NCI-H345 treated with DMSO at 0.1 percent for 48 hours (cell line): ENCODE data around the gene MYH10.

Experiments used
- DNase-seq: peaks from one replicate; lab custom pipeline; 2025; ENCODE audit not compliant: unreplicated experiment; lab: John Stamatoyannopoulos, UW

The MYH10 gene

GRCh38 chr17:8610558-8610957 is 20.0 kb downstream of the MYH10 start:
- no peak for DNase-seq

GRCh38 chr17:8609910-8610309 is 20.6 kb downstream of the MYH10 start:
- no peak for DNase-seq

- no peak for DNase-seq
Observed at GRCh38 chr17:8608001-8608400, 22.5 kb downstream of the MYH10 start.

GRCh38 chr17:8606401-8606800 is 24.1 kb downstream of the MYH10 start:
- DNase-seq: no peak

- DNase-seq: no peak
Observed at GRCh38 chr17:8602679-8603078, 27.8 kb downstream of the MYH10 start.

GRCh38 chr17:8599351-8600011 is 31.0 kb downstream of the MYH10 start:
- DNase-seq: no peak

- DNase-seq: no peak
Observed at GRCh38 chr17:8598913-8599312, 31.6 kb downstream of the MYH10 start.

GRCh38 chr17:8593830-8594229 is 36.7 kb downstream of the MYH10 start:
- DNase-seq: no peak

GRCh38 chr17:8593276-8593675 is 37.2 kb downstream of the MYH10 start:
- DNase-seq: no peak

GRCh38 chr17:8588877-8589554 is 41.5 kb downstream of the MYH10 start:
- DNase-seq: no peak

GRCh38 chr17:8586766-8587165 is 43.8 kb downstream of the MYH10 start:
- no peak for DNase-seq

GRCh38 chr17:8585911-8586310 is 44.6 kb downstream of the MYH10 start:
- DNase-seq: no peak

GRCh38 chr17:8583954-8584353 is 46.6 kb downstream of the MYH10 start:
- DNase-seq: no peak

GRCh38 chr17:8580952-8581658 is 49.4 kb downstream of the MYH10 start:
- DNase-seq: no peak

- DNase-seq: no peak
Observed at GRCh38 chr17:8577868-8578267, 52.7 kb downstream of the MYH10 start.

GRCh38 chr17:8576559-8577294 is 53.8 kb downstream of the MYH10 start:
- no peak for DNase-seq

GRCh38 chr17:8574687-8575086 is 55.8 kb downstream of the MYH10 start:
- no peak for DNase-seq

GRCh38 chr17:8572764-8573163 is 57.8 kb downstream of the MYH10 start:
- no peak for DNase-seq

- DNase-seq: no peak
Observed at GRCh38 chr17:8563981-8564602, 66.4 kb downstream of the MYH10 start.

GRCh38 chr17:8563024-8563776 is 67.3 kb downstream of the MYH10 start:
- DNase-seq: no peak
